ENCODE results near the gene COL1A1. TPM values are rescaled to one million over a fixed set of nuclear protein-coding genes. Genes with fewer than 3 reads are reported as not detected.

The COL1A1 gene
- total RNA-seq, 4 donors from 2014 or later: 12.2 to 57.3 (median 18.5) TPM

DNA sequence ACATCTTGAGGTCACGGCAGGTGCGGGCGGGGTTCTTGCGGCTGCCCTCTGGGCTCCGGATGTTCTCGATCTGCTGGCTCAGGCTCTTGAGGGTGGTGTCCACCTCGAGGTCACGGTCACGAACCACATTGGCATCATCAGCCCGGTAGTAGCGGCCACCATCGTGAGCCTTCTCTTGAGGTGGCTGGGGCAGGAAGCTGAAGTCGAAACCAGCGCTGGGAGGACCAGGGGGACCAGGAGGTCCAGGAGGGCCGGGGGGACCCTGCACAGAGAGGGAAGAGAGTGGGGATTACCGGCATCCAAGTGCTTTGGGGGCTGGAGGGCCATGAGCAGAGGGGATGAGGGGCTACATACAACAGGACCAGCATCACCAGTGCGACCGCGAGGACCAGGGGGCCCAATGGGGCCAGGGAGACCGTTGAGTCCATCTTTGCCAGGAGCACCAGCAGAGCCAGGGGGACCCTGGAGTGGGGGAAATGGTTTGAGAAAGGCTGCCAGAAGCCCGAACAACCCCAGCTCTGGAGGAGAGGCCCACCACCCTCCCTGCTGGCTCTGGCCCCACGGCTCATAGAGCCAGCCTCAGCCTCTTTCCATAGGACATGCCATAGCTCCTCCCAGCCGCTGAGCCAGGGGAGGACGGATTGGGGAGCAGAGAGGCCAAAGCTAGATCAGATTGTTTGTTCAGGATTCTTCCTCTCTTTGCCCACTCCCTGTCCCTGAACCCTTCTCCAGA is 14.6 kb downstream of the COL1A1 start:
- WGBS, 2 donors: 84 to 89% methylated on average over 22 to 23 of the region's 24 CpGs
- no peak for TF ChIP-seq POLR2A (IDR thresholded peaks at IDR 0.05)
- TF ChIP-seq, protein P1, sequence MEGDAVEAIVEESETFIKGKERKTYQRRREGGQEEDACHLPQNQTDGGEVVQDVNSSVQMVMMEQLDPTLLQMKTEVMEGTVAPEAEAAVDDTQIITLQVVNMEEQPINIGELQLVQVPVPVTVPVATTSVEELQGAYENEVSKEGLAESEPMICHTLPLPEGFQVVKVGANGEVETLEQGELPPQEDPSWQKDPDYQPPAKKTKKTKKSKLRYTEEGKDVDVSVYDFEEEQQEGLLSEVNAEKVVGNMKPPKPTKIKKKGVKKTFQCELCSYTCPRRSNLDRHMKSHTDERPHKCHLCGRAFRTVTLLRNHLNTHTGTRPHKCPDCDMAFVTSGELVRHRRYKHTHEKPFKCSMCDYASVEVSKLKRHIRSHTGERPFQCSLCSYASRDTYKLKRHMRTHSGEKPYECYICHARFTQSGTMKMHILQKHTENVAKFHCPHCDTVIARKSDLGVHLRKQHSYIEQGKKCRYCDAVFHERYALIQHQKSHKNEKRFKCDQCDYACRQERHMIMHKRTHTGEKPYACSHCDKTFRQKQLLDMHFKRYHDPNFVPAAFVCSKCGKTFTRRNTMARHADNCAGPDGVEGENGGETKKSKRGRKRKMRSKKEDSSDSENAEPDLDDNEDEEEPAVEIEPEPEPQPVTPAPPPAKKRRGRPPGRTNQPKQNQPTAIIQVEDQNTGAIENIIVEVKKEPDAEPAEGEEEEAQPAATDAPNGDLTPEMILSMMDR (IDR thresholded peaks at IDR 0.05): no peak
- DNase-seq: no peak
- H3K9me3 ChIP-seq: no peaks in the 10 kb centered on the region
- H3K4me3 ChIP-seq (replicated peaks in 1 of 3): no peak overlapping the region
- H3K4me1 ChIP-seq: no peaks in the 10 kb centered on the region
- intact Hi-C loops (cut with DNase I): no loop called here
- no peak overlapping the region for H3K27ac ChIP-seq
- no peaks in the 10 kb centered on the region for H3K27me3 ChIP-seq
- H3K36me3 ChIP-seq: peaks cover 0 to 10% of the 10 kb centered on the region in 2 donors

DNA sequence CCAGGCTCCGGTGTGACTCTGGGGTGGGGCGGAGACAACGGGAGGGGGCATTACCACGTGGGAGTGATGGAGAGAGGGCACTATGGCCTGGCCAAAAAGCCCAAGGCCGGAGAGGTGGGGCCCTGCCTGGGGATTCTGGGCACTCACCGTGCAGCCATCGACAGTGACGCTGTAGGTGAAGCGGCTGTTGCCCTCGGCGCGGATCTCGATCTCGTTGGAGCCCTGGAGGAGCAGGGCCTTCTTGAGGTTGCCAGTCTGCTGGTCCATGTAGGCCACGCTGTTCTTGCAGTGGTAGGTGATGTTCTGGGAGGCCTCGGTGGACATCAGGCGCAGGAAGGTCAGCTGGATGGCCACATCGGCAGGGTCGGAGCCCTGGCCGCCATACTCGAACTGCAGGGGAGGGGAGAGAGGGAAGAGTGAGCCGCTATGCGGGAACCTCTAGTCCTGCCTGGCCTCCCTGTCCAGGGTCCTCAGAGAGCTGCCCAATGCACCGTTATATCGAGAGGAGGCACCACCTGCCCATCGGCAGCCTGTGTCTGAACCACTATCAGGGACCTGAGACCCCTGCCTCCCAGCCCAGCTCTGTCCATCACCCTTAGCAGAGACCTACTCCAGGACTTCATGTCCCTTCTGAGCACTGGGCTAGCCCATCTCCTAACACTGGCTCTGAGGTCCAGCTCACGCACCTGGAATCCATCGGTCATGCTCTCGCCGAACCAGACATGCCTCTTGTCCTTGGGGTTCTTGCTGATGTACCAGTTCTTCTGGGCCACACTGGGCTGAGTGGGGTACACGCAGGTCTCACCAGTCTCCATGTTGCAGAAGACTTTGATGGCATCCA is 15.6 kb downstream of the COL1A1 start:
- WGBS, 2 donors: 84 to 85% methylated on average over 17 to 18 of the region's 31 CpGs
- H3K4me1 ChIP-seq: no peaks in the 10 kb centered on the region
- intact Hi-C loops (cut with DNase I): no loop called here
- DNase-seq: no peak
- TF ChIP-seq POLR2A (IDR thresholded peaks at IDR 0.05): no peak
- TF ChIP-seq, protein P1 (IDR thresholded peaks at IDR 0.05): no peak
- no peaks in the 10 kb centered on the region for H3K9me3 ChIP-seq
- H3K27ac ChIP-seq: no peak overlapping the region
- H3K36me3 ChIP-seq: peaks cover 0 to 10% of the 10 kb centered on the region in 2 donors
- H3K27me3 ChIP-seq: no peaks in the 10 kb centered on the region
- no peak overlapping the region for H3K4me3 ChIP-seq (replicated peaks in 1 of 3)

DNA sequence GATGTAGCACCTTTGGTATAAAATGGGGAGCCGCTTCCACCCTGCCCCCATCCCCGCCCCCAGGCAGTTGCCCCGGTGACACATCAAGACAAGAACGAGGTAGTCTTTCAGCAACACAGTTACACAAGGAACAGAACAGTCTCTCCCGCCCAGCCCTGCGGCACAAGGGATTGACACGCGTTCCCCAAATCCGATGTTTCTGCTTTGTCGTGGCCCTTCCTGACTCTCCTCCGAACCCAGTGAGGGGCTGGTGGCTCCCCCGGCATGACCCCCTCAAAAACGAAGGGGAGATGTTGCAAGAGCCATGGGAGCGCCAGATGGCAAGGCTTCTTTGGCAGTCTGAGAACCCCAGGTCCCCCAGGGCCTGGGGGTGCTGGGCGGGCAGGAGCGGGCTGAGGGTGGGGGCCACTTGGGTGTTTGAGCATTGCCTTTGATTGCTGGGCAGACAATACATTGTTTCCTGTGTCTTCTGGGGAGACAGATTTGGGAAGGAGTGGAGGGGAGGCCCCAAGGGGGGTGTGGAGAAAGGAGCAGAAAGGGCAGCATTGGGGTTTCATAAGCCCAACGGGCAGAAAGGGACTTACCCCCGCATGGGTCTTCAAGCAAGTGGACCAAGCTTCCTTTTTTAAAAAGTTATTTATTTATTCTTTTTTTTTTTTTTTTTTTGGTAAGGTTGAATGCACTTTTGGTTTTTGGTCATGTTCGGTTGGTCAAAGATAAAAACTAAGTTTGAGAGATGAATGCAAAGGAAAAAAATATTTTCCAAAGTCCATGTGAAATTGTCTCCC is 16.6 kb downstream of the COL1A1 start:
- 65 to 81% methylated on average over 13 to 19 of the region's 19 CpGs for WGBS, 2 donors
- intact Hi-C loops (cut with DNase I): no loop called here
- Histone ChIP-seq H3K9me3 (no peaks in the 10 kb centered on the region), H3K27ac (peak overlapping the region in 1 of 3 donors; percentile 28), H3K4me1 (no peaks in the 10 kb centered on the region), H3K4me3 (replicated peaks in 1 of 3) (no peak overlapping the region), H3K27me3 (no peaks in the 10 kb centered on the region), H3K36me3 (peaks cover 0 to 3% of the 10 kb centered on the region in 2 donors)
- no peak for TF ChIP-seq POLR2A (IDR thresholded peaks at IDR 0.05)
- TF ChIP-seq, protein P1 (IDR thresholded peaks at IDR 0.05): no peak
- DNase-seq: no peak

DNA sequence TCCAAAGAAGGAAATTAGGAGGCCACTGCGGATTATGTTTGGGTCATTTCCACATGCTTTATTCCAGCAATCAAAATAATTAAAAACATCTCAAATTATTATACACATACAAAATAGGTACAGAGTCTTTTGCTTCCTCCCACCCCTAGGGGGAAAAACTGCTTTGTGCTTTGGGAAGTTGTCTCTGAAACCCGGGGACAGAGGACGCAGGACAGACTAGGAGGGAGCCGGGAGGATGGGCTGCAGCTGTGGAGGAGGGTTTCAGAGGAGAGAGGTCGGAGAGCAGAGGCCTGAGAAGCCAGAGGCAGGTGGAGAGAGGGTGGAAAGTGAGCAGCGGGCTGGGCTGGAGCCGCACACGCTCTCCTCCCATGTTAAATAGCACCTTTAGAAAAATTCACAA is 17.4 kb downstream of the COL1A1 start:
- H3K9me3 ChIP-seq: no peaks in the 10 kb centered on the region
- no peaks in the 10 kb centered on the region for H3K27me3 ChIP-seq
- intact Hi-C loops (cut with DNase I): no loop called here
- TF ChIP-seq POLR2A (IDR thresholded peaks at IDR 0.05): no peak
- TF ChIP-seq, protein P1 (IDR thresholded peaks at IDR 0.05): no peak
- H3K27ac ChIP-seq: no peak overlapping the region
- peaks cover 0 to 2% of the 10 kb centered on the region in 2 donors for H3K36me3 ChIP-seq
- no peak overlapping the region for H3K4me3 ChIP-seq (replicated peaks in 1 of 3)
- no peaks in the 10 kb centered on the region for H3K4me1 ChIP-seq
- DNase-seq: no peak
- WGBS, 2 donors: 63 to 71% methylated on average over 8 of the region's 8 CpGs
